Nephron progenitor cell (in vitro differentiated cells): Measurements from ENCODE around the gene TAP2.
"Not testable (repeated sequence)": the region's sequence is repeated elsewhere in the genome, so short reads cannot be mapped to it uniquely, and the experiment has no call there.

ENCODE experiments used
- DNase-seq: peaks from one replicate; pipeline ENCODE4 v3.0.0; 2021
- H3K27ac Mint-ChIP-seq: 2 replicates; pipeline ENCODE4 v1.8.0; 2021; ENCODE audit warnings: mild to moderate bottlenecking, moderate library complexity, mixed read lengths
- H3K27me3 Mint-ChIP-seq: 2 replicates; pipeline ENCODE4 v1.8.0; 2021; ENCODE audit warnings: mild to moderate bottlenecking, low read depth, mixed read lengths; ENCODE audit not compliant: poor library complexity
- H3K36me3 Mint-ChIP-seq: 2 replicates; pipeline ENCODE4 v1.8.0; 2021; ENCODE audit warnings: low read depth, mixed read lengths
- H3K4me1 Mint-ChIP-seq: 2 replicates; pipeline ENCODE4 v1.8.0; 2021; ENCODE audit warnings: mixed read lengths
- H3K4me3 Mint-ChIP-seq: 2 replicates; pipeline ENCODE4 v1.8.0; 2021; ENCODE audit warnings: mild to moderate bottlenecking, moderate library complexity, mixed read lengths
- H3K9me3 Mint-ChIP-seq: 2 replicates; pipeline ENCODE4 v1.8.0; 2021; ENCODE audit warnings: mild to moderate bottlenecking, moderate library complexity, mixed read lengths
- CTCF ChIP-seq: fragments of 200-600 bp; sonication (generic); IDR thresholded peaks from 2 replicates; pipeline ENCODE4 v1.5.0; 2021; ENCODE audit warnings: antibody characterized with exemption

TAP2 gene

GRCh38 chr6:32807020-32807580 is 31.4 kb downstream of the TAP2 start:
- no peaks in the 10 kb centered on the region for H3K36me3 Mint-ChIP-seq
- no peak for TF ChIP-seq CTCF
- no peaks in the 10 kb centered on the region for H3K9me3 Mint-ChIP-seq
- no peak overlapping the region for H3K27ac Mint-ChIP-seq
- DNase-seq: no peak
- no peaks in the 10 kb centered on the region for H3K4me1 Mint-ChIP-seq
- H3K27me3 Mint-ChIP-seq: peaks cover 36% of the 10 kb centered on the region
- no peak overlapping the region for H3K4me3 Mint-ChIP-seq

GRCh38 chr6:32805404-32805803 is 33.1 kb downstream of the TAP2 start:
- not testable (repeated sequence) for H3K36me3 Mint-ChIP-seq, H3K4me3 Mint-ChIP-seq, H3K4me1 Mint-ChIP-seq, DNase-seq, H3K9me3 Mint-ChIP-seq, H3K27ac Mint-ChIP-seq
- peaks cover 51% of the 10 kb centered on the region for H3K27me3 Mint-ChIP-seq

DNA sequence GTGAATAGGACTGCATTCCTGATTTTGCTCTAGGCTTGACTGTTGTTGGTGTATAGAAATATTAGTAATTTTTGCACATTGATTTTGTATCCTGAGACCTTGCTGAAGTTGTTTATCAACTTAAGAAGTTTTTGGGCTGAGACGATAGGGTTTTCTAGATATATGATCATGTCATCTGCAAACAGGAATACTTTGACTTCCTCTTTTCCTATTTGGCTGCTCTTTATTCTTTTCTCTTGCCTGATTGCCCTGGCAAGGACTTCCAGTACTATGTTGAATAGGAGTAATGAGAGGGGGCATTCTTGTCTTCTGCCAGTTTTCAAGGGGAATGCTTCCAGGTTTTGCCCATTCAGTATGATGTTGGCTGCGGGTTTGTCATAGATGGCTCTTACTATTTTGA is 35.1 kb downstream of the TAP2 start:
- H3K4me3 Mint-ChIP-seq: no peak overlapping the region
- H3K9me3 Mint-ChIP-seq: peaks cover 8% of the 10 kb centered on the region
- peaks cover 59% of the 10 kb centered on the region for H3K27me3 Mint-ChIP-seq
- TF ChIP-seq CTCF: no peak
- H3K4me1 Mint-ChIP-seq: no peaks in the 10 kb centered on the region
- H3K36me3 Mint-ChIP-seq: no peaks in the 10 kb centered on the region
- no peak for DNase-seq
- H3K27ac Mint-ChIP-seq: no peak overlapping the region

DNA sequence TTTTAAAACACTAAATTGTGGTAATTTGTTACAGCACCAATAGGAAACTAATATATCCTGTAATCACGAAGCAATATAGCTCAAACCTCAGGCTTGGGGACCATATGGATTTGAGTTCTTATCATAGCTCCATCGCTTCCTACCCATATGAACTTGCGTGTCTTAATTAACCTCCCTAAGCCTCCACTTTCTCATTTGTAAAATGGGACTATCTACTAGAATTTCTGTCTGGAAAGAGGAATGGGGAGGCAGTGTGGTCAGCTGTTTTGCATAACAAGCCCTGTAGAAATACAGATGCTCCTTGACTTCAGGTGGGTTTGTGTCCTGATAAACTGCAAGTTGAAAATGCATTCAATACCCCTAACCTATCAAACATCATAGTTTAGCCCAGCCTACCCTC is 38.8 kb downstream of the TAP2 start:
- no peaks in the 10 kb centered on the region for H3K36me3 Mint-ChIP-seq
- no peak for DNase-seq
- no peak for TF ChIP-seq CTCF
- H3K27ac Mint-ChIP-seq: no peak overlapping the region
- peaks cover 65% of the 10 kb centered on the region for H3K27me3 Mint-ChIP-seq
- peaks cover 5% of the 10 kb centered on the region for H3K4me1 Mint-ChIP-seq
- H3K4me3 Mint-ChIP-seq: no peak overlapping the region
- peaks cover 11% of the 10 kb centered on the region for H3K9me3 Mint-ChIP-seq

DNA sequence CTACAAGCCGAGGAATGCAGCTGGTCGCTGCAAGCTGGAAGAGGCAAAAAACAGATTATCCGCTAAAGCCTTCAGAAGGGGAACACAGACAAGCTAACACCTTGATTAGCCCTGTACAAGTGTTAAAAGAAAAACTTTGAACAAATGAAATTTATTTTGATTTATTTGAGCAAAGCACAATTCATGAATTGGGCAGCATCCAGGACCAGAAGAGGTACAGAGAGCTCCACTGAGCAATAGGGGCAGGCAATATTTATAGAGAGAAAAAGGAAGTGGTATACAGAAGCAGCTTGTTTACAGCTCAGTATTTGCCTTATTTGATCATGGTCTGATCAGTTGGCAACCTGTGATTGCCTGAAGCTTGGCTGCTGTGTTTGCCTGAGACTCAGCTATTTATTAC is 39.4 kb downstream of the TAP2 start:
- Mint-ChIP-seq H3K27me3 (peaks cover 65% of the 10 kb centered on the region), H3K36me3 (no peaks in the 10 kb centered on the region), H3K4me3 (no peak overlapping the region)

More for the DNA sequence above, 39.4 kb downstream of the TAP2 start:
- DNase-seq: no peak
- H3K27ac Mint-ChIP-seq: no peak overlapping the region
- peaks cover 5% of the 10 kb centered on the region for H3K4me1 Mint-ChIP-seq
- H3K9me3 Mint-ChIP-seq: peaks cover 11% of the 10 kb centered on the region
- no peak for TF ChIP-seq CTCF
